Measurements from ENCODE around the gene CDH23.

- TF ChIP-seq CTCF (optimal IDR thresholded peaks at IDR 0.05 in 1 of 3, IDR thresholded peaks at IDR 0.05 in 1 of 3, conservative IDR thresholded peaks at IDR 0.05 in 1 of 3; ENCODE audit: extremely low read depth in 1 of 3, insufficient read depth in 2 of 3, low read length in 3 of 3), result no peak
- no peak for TF ChIP-seq EZH2 (IDR thresholded peaks at IDR 0.05; ENCODE audit: low read length)
Measured at GRCh38 chr10:71722849-71723248, 326.1 kb downstream of the CDH23 start.
